Activated CD8-positive, alpha-beta T cell treated with anti-CD3 and anti-CD28 coated beads for 36 hours (primary cell): ENCODE measurements around the gene ROR2. TPM values are rescaled to one million over a fixed set of nuclear protein-coding genes. Genes with fewer than 3 reads are reported as not detected.

Experiments
- ATAC-seq: fragments of 200-7000 bp; cut with Tn5 transposase; one replicate; pipeline ENCODE4 v1.10.0; 2021; ENCODE audit warnings: mild to moderate bottlenecking, moderate library complexity
- CTCF ChIA-PET: fragments of 350-600 bp; sonication (Branson Sonifier 250); formaldehyde crosslinking; loops from one replicate; lab custom pipeline; 2021; ENCODE audit warnings: antibody characterized with exemption; lab: Charles Lee
- POLR2A ChIA-PET: fragments of 350-600 bp; sonication (Branson Sonifier 250); formaldehyde crosslinking; loops from one replicate; lab custom pipeline; 2021; ENCODE audit warnings: antibody characterized with exemption; lab: Charles Lee
- DNase-seq: peaks from one replicate; pipeline ENCODE4 v3.0.0-alpha.2; 2020
- H3K27ac Mint-ChIP-seq: one replicate; pipeline ENCODE4 v1.8.0; 2021; ENCODE audit warnings: mild to moderate bottlenecking, mixed read lengths
- H3K27me3 Mint-ChIP-seq: one replicate; pipeline ENCODE4 v1.8.0; 2021; ENCODE audit warnings: mixed read lengths
- H3K36me3 Mint-ChIP-seq: one replicate; pipeline ENCODE4 v1.8.0; 2021; ENCODE audit warnings: low read depth, mixed read lengths
- H3K4me1 Mint-ChIP-seq: one replicate; pipeline ENCODE4 v1.8.0; 2021; ENCODE audit warnings: low read depth, mixed read lengths
- H3K4me3 Mint-ChIP-seq: one replicate; pipeline ENCODE4 v1.8.0; 2021; ENCODE audit warnings: mild to moderate bottlenecking, moderate library complexity, mixed read lengths
- H3K9me3 Mint-ChIP-seq: one replicate; pipeline ENCODE4 v1.8.0; 2021; ENCODE audit warnings: mixed read lengths
- CTCF ChIP-seq: fragments of 200-600 bp; IDR thresholded peaks from one replicate; pipeline ENCODE4 v1.8.0; 2022; ENCODE audit warnings: antibody characterized with exemption, mild to moderate bottlenecking
- intact Hi-C: fragments of 100-400 bp; cut with micrococcal nuclease; formaldehyde crosslinking; loops from one replicate; pipeline ENCODE4 v1.10.0; 2022
- total RNA-seq, 2 experiments: library from RNA; stranded (reverse); gene quantifications; one replicate each; pipeline ENCODE4 v1.2.3, GENCODE V29; 2021

Gene ROR2
- total RNA-seq, 2 experiments from 2014 or later: not detected

- ChIA-PET CTCF (interaction anchor here (1.0 to 1.2 kb wide), 2 partner anchors 14 to 76 kb away, joined by 3 read pairs; no protein-coding TSS in a partner anchor), POLR2A (no interaction called here)
- Mint-ChIP-seq H3K27ac (no peak overlapping the region), H3K9me3 (peaks cover 3% of the 10 kb centered on the region), H3K4me3 (no peak overlapping the region), H3K27me3 (peaks cover 13% of the 10 kb centered on the region), H3K4me1 (no peaks in the 10 kb centered on the region), H3K36me3 (no peaks in the 10 kb centered on the region)
- no peak for ATAC-seq
- DNase-seq: no peak
- TF ChIP-seq CTCF: no peak
- intact Hi-C loops: no loop called here
Measured at GRCh38 chr9:91790917-91791316, 159.1 kb downstream of the ROR2 start.

GRCh38 chr9:91789941-91790340 is 160.1 kb downstream of the ROR2 start:
- POLR2A ChIA-PET: no interaction called here
- ATAC-seq: peak; percentile 30

DNA sequence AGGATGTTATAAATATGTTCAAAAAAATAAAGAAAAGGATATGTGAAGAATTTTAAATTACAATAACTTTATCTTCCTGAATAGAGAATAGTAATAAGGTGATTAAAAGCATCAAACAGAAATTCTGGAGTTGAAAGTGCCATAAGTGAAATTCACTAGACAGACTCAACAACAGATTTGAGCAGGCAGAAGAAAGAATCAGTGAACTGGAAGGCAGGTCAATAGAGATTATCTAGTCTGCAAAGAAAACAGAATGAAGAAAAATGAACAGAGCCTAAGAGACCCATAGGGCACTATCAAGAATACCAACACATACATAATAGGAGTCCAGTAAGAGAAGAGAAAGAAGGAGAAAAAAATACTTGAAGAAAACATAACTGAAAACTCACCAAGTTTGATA is 162.1 kb downstream of the ROR2 start:
- Mint-ChIP-seq H3K4me3 (no peak overlapping the region), H3K4me1 (peaks cover 14% of the 10 kb centered on the region), H3K36me3 (no peaks in the 10 kb centered on the region), H3K9me3 (peaks cover 3% of the 10 kb centered on the region), H3K27ac (no peak overlapping the region), H3K27me3 (peaks cover 29% of the 10 kb centered on the region)
- intact Hi-C loops: no loop called here
- ChIA-PET POLR2A (no interaction called here), CTCF (no interaction called here)
- no peak for TF ChIP-seq CTCF
- ATAC-seq: no peak
- DNase-seq: no peak

More at GRCh38 chr9:91789941-91790340, 160.1 kb downstream of the ROR2 start:
- peaks cover 19% of the 10 kb centered on the region for H3K27me3 Mint-ChIP-seq
- TF ChIP-seq CTCF: no peak
- no peak for DNase-seq
- no peak overlapping the region for H3K4me3 Mint-ChIP-seq
- no peaks in the 10 kb centered on the region for H3K36me3 Mint-ChIP-seq
- intact Hi-C loops: no loop called here
- CTCF ChIA-PET: interaction anchor here (1.0 kb wide), 1 partner anchor 14 kb away, joined by 3 read pairs; no protein-coding TSS in a partner anchor
- peaks cover under 1% of the 10 kb centered on the region for H3K4me1 Mint-ChIP-seq
- H3K9me3 Mint-ChIP-seq: peaks cover 3% of the 10 kb centered on the region
- H3K27ac Mint-ChIP-seq: no peak overlapping the region

DNA sequence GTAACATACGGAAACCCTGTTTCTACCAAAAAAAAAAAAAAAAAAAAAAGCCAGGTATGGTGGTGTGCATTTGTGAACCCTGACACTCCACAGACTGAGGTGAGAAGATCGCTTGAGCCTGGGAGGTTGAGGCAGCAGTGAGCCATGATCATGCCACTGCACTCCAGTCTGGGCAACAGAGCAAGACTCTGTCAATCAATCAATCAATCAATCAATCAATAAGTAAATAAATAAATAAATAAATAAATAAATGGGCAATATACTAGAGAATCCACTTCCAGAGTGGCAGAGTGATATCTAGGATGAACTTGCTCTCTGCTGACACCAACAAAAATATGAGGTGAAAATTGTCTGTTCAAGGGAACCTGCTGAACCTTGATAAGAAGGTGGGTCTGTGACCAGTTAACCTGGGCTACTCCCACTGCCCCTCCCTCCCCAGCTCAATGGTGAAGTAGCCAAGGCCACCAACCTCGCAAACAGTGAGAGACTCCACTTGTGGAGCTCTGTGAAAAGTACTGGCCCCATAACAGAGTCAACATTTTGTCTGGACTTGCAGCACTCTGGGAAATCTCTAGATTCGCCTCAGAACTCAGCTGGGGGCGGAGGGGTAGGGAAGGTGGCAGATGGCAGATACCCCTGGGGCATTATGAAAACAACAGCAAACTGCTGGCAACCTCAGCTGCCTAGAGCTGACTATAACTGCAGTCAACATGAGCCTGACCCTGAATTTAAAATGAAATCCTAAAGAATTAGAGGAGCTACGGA is 163.7 kb downstream of the ROR2 start:
- H3K4me3 Mint-ChIP-seq: no peak overlapping the region
- peaks cover 29% of the 10 kb centered on the region for H3K27me3 Mint-ChIP-seq
- H3K27ac Mint-ChIP-seq: no peak overlapping the region
- H3K4me1 Mint-ChIP-seq: peaks cover 17% of the 10 kb centered on the region
- POLR2A ChIA-PET: no interaction called here
- intact Hi-C loops: no loop called here
- CTCF ChIA-PET: interaction anchor here (0.8 kb wide), 1 partner anchor 164 kb away, joined by 3 read pairs; the partner anchor contains the start of gene ROR2
- H3K9me3 Mint-ChIP-seq: peaks cover 3% of the 10 kb centered on the region
- no peak for DNase-seq
- ATAC-seq: no peak
- no peak for TF ChIP-seq CTCF
- no peaks in the 10 kb centered on the region for H3K36me3 Mint-ChIP-seq

GRCh38 chr9:91785447-91785842 is 164.6 kb downstream of the ROR2 start:
- peaks cover 29% of the 10 kb centered on the region for H3K27me3 Mint-ChIP-seq
- DNase-seq (no peak), ATAC-seq (no peak)
- ChIA-PET CTCF (no interaction called here), POLR2A (no interaction called here)
- peaks cover 17% of the 10 kb centered on the region for H3K4me1 Mint-ChIP-seq
- TF ChIP-seq CTCF: no peak
- H3K36me3 Mint-ChIP-seq: no peaks in the 10 kb centered on the region
- H3K4me3 Mint-ChIP-seq: no peak overlapping the region
- intact Hi-C loops: no loop called here
- peaks cover 3% of the 10 kb centered on the region for H3K9me3 Mint-ChIP-seq
- H3K27ac Mint-ChIP-seq: no peak overlapping the region
